Measurements from ENCODE around the gene SBK3. TPM values are rescaled to one million over a fixed set of nuclear protein-coding genes. Genes with fewer than 3 reads are reported as not detected.

Gene SBK3
- total RNA-seq: not detected in 2 replicates

GRCh38 chr19:55545443-55545842 is at the start of gene SBK3:
Gene SBK3, minus strand, starts transcription at chr19:55545543. Its CDS starts 0 bp downstream, at chr19:55545543.

GRCh38 chr19:55580628-55581144 is 35.3 kb upstream of the SBK3 start, which contains the start of gene ZNF579:
Gene ZNF579, minus strand, starts transcription at chr19:55580848. Its CDS starts 1,209 bp downstream, at chr19:55579639.

GRCh38 chr19:55536951-55537740 is 8.2 kb downstream of the SBK3 start, which contains the start of gene SBK2:
Gene SBK2, minus strand, starts transcription at chr19:55537133. Its CDS starts 839 bp downstream, at chr19:55536294.

Other genes with a start within 250 kb of the SBK3 start
- not detected in 2 replicates for gene TMEM150B, start 220.2 kb downstream of the SBK3 start, total RNA-seq
- 10.5 and 24.3 TPM in 2 replicates for gene KMT5C, start 205.7 kb downstream of the SBK3 start, total RNA-seq
- 0.11 and 0.79 TPM in 2 replicates for gene COX6B2, start 190.8 kb downstream of the SBK3 start, total RNA-seq
- gene GARIN5B, start 182.3 kb downstream of the SBK3 start, total RNA-seq: 0.39 TPM in 1 of 2 replicates, not detected in the other
- 5.1 and 7.7 TPM in 2 replicates for gene IL11, start 175.1 kb downstream of the SBK3 start, total RNA-seq
- 2.0 TPM in 1 of 2 replicates, not detected in the other for gene TMEM190, start 168.7 kb downstream of the SBK3 start, total RNA-seq
- 0.39 and 3.7 TPM in 2 replicates for gene TMEM238, start 161.3 kb downstream of the SBK3 start, total RNA-seq
- gene RPL28, start 159.6 kb downstream of the SBK3 start, total RNA-seq: 362 and 492 TPM in 2 replicates
- gene UBE2S, start 137.8 kb downstream of the SBK3 start, total RNA-seq: 30.2 and 81.9 TPM in 2 replicates
- gene SHISA7, start 102.2 kb downstream of the SBK3 start, total RNA-seq: not detected in 2 replicates
- 63.6 and 80.4 TPM in 2 replicates for gene ISOC2, start 83.9 kb downstream of the SBK3 start, total RNA-seq
- gene C19orf85, start 80.8 kb downstream of the SBK3 start, total RNA-seq: not detected in 2 replicates
- 2.0 and 2.8 TPM in 2 replicates for gene ZNF628, start 68.9 kb downstream of the SBK3 start, total RNA-seq
- gene NAT14, start 60.4 kb downstream of the SBK3 start, total RNA-seq: 7.7 and 10.6 TPM in 2 replicates
- 0.22 and 1.2 TPM in 2 replicates for gene SSC5D, start 57.1 kb downstream of the SBK3 start, total RNA-seq
- not detected in 2 replicates for gene SBK2, start 8.4 kb downstream of the SBK3 start, total RNA-seq
- 7.1 and 7.6 TPM in 2 replicates for gene ZNF579, start 35.3 kb upstream of the SBK3 start, total RNA-seq
- gene FIZ1, start 54.0 kb upstream of the SBK3 start, total RNA-seq: 5.1 and 8.9 TPM in 2 replicates
- gene ZNF524, start 54.7 kb upstream of the SBK3 start, total RNA-seq: 7.5 and 14.1 TPM in 2 replicates
- 1.8 and 2.0 TPM in 2 replicates for gene ZNF865, start 60.1 kb upstream of the SBK3 start, total RNA-seq
- 7.5 and 11.0 TPM in 2 replicates for gene ZNF784, start 79.0 kb upstream of the SBK3 start, total RNA-seq
- 8.1 and 10.2 TPM in 2 replicates for gene ZNF580, start 95.5 kb upstream of the SBK3 start, total RNA-seq
- 33.3 and 57.3 TPM in 2 replicates for gene ZNF581, start 98.1 kb upstream of the SBK3 start, total RNA-seq
- gene CCDC106, start 102.7 kb upstream of the SBK3 start, total RNA-seq: 2.8 and 7.5 TPM in 2 replicates
- gene U2AF2, start 109.5 kb upstream of the SBK3 start, total RNA-seq: 70.3 and 84.4 TPM in 2 replicates
- 14.5 and 98.1 TPM in 2 replicates for gene EPN1, start 129.7 kb upstream of the SBK3 start, total RNA-seq
- not detected in 2 replicates for gene NLRP9, start 192.9 kb upstream of the SBK3 start, total RNA-seq
- gene RFPL4A, start 213.6 kb upstream of the SBK3 start, total RNA-seq: not detected in 2 replicates
- gene RFPL4AL1, start 223.6 kb upstream of the SBK3 start, total RNA-seq: not detected in 2 replicates